Activated naive CD8-positive, alpha-beta T cell (primary cell): ENCODE results near the gene TMEM131.
A peak's percentile ranks its signal among the peaks of the same experiment; 100 is the strongest.

Source experiments
- H3K27ac Mint-ChIP-seq: one replicate; pipeline ENCODE4 v1.8.0; 2021; ENCODE audit warnings: mixed read lengths
- H3K27me3 Mint-ChIP-seq: one replicate; pipeline ENCODE4 v1.8.0; 2021; ENCODE audit warnings: mixed read lengths
- H3K36me3 Mint-ChIP-seq: one replicate; pipeline ENCODE4 v1.8.0; 2021; ENCODE audit warnings: mixed read lengths
- H3K4me1 Mint-ChIP-seq: one replicate; pipeline ENCODE4 v1.8.0; 2021; ENCODE audit warnings: low read depth, mixed read lengths
- H3K4me3 Mint-ChIP-seq: one replicate; pipeline ENCODE4 v1.8.0; 2021; ENCODE audit warnings: mild to moderate bottlenecking, mixed read lengths
- H3K9me3 Mint-ChIP-seq: one replicate; pipeline ENCODE4 v1.8.0; 2021; ENCODE audit warnings: low read depth, mixed read lengths

TMEM131 gene

DNA sequence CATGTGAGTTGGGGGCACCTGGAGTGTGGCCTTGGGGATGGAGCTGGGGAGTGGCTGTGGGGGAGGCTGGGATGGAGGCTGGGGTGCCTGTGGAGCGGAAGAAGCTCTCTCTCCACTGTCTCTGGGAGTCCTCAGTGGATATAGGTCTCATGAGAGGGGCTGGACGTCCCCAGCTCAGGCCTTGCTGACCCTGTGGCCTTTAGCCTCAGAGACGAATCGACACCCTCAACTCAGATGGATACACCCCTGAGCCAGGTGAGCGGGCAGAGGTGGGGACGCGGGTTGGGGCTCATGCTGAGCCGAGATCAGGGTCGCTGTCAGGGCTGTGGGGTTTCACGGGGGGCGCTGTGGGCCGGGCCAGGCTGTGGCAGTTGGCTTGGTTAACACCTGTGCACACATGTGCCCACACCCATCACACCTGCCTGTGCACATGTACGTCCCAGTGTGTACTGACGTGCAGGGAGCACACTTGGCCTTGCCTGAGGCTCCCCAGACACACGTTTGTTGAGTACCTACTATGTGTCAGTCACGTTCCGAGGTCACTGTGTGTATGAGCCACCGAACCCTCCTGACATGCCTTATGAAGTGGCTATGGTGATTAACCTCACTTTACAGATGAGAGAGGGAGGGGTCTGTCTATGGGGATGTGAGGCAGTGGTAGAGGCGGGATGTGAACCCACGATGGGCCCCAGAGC is 262.3 kb downstream of the TMEM131 start:
- Mint-ChIP-seq H3K4me3 (no peak overlapping the region), H3K27ac (no peak overlapping the region), H3K9me3 (no peaks in the 10 kb centered on the region), H3K4me1 (peaks cover 27% of the 10 kb centered on the region), H3K36me3 (peaks cover 19% of the 10 kb centered on the region), H3K27me3 (no peaks in the 10 kb centered on the region)

DNA sequence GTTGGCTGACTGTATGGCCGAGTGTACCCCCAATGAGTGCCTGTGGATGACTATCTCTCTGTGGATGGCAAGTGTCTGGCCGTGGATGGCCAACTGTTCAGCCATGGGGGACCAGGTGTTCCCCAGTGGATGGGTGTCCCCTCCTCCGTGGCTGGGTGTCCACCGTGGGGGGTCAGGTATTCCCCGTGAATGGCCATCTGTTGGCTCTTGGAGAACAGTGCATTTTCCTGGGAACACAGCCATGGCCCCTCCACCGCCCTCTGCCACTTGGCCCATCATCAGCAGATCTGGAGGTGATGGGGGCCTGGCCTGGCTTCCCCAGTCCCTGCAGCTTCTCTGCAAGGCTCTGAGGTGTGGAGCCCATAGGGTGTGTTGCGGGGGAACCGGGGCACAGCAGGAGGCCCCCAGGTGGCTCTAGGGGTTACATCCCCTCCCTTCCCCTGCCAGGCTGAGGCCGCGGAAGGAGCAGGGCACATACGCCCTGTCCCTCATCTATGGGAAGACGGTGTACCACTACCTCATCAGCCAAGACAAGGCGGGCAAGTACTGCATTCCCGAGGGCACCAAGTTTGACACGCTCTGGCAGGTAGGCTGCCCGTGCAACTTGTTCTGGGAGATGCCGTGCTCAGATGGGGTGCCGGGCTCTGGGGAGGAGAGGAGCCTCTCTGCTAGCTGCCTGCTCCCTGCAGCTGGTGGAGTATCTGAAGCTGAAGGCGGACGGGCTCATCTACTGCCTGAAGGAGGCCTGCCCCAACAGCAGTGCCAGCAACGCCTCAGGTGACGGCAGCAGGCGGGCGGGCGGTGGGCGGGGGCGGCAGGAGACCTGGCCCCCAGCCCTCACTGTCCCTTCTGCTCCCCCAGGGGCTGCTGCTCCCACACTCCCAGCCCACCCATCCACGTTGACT is 263.1 kb downstream of the TMEM131 start:
- H3K27me3 Mint-ChIP-seq = no peaks in the 10 kb centered on the region
- peaks cover 16% of the 10 kb centered on the region for H3K36me3 Mint-ChIP-seq
- H3K9me3 Mint-ChIP-seq = no peaks in the 10 kb centered on the region
- H3K4me3 Mint-ChIP-seq = no peak overlapping the region
- H3K27ac Mint-ChIP-seq = peak overlapping the region; percentile 46
- H3K4me1 Mint-ChIP-seq = peaks cover 32% of the 10 kb centered on the region

DNA sequence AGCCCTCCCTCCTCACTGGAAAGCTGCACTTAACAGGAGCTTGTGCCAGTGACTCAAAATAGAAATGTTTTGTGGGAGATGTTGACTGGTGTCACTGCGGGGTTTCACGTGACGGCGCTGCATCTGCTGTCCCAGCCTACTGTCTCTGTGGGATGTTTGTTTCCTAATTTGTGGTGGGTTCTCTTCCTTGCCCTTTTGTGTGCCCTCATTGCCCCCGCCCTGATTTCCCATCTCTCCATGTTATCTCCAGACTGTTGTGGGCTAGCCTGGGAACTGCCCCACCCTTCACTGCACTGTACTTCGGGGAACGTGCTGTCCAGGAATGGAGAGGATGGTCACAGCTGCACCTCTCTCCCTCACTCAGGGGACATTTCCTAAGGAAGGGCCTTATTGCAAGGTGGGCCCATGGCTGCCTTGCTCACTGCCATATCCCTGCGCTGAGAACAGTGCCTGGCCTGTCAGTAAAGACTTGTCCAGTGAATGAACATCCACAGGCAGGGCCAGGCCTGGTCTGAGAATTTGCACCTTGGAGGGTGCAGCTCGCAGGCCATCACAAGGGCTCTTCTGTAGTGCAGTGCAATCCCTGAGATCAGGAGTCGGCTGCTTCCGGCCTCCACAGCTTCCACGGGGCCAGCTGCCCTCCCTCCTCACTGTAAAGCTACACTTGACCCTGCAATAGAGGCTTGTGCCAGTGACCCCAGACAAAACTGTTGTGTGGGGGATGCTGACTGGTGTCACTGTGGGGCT is 264.3 kb downstream of the TMEM131 start:
- Mint-ChIP-seq H3K27me3 (no peaks in the 10 kb centered on the region), H3K9me3 (no peaks in the 10 kb centered on the region), H3K36me3 (peaks cover 23% of the 10 kb centered on the region), H3K27ac (peak overlapping the region; percentile 78), H3K4me1 (peaks cover 44% of the 10 kb centered on the region), H3K4me3 (peak overlapping the region; percentile 52)

DNA sequence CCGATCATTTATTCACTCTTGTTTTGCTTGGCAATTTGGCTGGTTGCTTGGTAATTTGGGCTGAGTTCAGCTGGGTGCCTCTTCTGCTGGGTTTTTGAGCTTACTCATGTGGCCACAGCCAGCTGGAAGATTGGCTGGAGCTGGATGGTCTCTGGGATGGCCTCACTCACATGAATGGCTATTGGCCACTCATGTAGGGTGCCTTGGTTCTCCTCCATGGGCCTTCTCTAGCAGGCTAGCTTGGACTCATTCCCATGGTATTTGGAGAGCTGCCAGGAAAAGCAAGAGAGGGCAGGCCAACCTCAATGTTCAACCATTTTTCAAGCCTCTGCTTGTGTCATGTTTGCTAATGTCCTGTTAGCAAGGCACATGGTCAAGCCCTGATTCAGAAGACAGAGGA is 265.5 kb downstream of the TMEM131 start:
- Mint-ChIP-seq H3K9me3 (no peaks in the 10 kb centered on the region), H3K4me1 (peaks cover 53% of the 10 kb centered on the region), H3K27me3 (no peaks in the 10 kb centered on the region), H3K36me3 (peaks cover 27% of the 10 kb centered on the region), H3K27ac (peak overlapping the region; percentile 61), H3K4me3 (no peak overlapping the region)

DNA sequence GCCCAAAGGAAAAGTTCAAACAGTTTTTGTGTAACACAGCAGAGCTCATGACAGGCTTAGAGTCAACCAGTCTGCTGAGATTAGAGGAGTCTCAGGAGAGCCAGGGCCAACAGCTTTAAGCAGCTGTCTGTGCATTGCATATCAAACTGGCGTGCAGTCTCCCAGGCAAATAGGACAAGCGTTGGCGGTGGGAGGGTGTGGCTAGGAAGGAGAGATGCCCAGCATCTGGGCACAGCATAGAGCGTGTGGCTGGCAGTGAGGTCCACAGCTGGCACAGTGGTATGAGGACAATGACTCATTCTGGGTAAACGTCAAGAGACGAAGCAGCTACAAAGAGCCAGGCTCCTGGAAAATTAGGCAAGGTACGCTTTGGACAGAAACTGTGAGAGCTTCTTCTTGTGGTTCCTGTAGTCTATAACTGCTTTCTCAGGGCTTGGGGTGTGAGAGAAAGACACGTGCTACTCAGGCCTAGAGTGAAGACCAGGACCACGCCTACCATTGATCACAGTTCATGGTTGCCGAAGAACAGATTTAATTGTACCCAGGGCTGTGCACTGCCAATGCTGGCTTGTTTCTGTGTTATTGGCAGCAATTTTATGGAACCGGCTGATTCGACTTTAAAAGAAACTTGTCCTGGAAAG is 267.5 kb downstream of the TMEM131 start:
- Mint-ChIP-seq H3K4me1 (peaks cover 60% of the 10 kb centered on the region), H3K4me3 (peak overlapping the region; percentile 64), H3K9me3 (no peaks in the 10 kb centered on the region), H3K36me3 (peaks cover 27% of the 10 kb centered on the region), H3K27ac (peak overlapping the region; percentile 91), H3K27me3 (no peaks in the 10 kb centered on the region)

DNA sequence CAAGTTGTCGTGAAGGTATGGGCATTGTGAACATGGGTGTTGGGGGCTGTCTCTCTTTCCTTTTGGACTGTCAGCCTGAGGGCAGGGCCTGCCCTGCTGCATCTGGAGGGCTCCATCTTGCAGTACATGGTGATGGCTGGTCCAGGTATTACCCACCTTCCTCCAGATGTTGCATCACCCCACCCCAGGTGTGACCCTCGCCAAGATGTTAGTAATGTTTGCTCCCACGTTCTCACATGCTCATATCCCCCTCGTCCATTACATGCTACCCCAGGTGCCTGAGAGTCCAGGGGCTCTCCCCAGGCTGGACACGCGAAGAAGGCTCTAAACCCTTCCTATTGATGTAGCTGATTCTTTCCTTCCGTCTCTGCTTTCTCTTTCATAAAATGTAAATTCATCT is 268.5 kb downstream of the TMEM131 start:
- Mint-ChIP-seq H3K9me3 (no peaks in the 10 kb centered on the region), H3K27ac (peak overlapping the region; percentile 91), H3K36me3 (peaks cover 30% of the 10 kb centered on the region), H3K27me3 (no peaks in the 10 kb centered on the region), H3K4me1 (peaks cover 68% of the 10 kb centered on the region), H3K4me3 (peak overlapping the region; percentile 14)

DNA sequence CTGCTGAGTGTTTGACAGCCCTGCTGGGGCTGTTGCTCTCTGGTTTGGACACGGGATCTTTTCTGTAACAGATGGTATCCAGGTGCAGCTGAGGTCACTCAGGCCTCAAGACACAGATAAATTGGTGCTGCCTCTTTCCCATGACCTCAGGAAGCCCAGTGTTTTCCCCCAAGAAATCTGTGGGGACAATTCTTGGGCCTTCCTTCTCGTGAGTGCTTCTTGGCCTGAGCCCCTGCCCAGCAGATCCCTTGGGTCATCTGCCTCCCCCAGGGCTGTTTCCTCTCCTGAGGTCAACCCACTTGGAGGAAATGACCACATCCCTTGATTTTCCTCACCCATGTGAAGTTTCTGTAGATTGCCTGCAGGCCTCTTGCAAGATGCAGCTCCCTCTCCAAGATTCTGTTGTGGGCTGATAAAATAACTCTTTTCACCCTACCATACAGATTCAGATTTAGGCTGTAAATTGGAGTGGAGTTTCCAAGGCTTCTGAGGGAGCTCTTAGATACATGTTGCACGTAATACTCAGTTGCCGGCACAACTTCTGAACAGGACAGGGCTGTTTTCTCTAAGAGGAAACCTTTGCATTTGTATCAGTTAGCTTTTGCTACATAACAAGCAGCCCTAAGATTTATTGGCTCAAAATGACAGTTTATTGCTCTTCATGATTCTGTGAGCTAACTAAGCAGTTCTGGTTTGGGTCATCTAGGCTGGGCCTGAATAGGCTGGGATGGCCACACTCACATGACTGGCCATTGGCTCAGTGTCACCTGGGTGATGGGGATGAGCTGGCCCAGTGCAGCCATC is 269.3 kb downstream of the TMEM131 start:
- no peaks in the 10 kb centered on the region for H3K9me3 Mint-ChIP-seq
- H3K27ac Mint-ChIP-seq = peak overlapping the region; percentile 91
- H3K36me3 Mint-ChIP-seq = peaks cover 29% of the 10 kb centered on the region
- H3K4me3 Mint-ChIP-seq = no peak overlapping the region
- H3K4me1 Mint-ChIP-seq = peaks cover 65% of the 10 kb centered on the region
- no peaks in the 10 kb centered on the region for H3K27me3 Mint-ChIP-seq

DNA sequence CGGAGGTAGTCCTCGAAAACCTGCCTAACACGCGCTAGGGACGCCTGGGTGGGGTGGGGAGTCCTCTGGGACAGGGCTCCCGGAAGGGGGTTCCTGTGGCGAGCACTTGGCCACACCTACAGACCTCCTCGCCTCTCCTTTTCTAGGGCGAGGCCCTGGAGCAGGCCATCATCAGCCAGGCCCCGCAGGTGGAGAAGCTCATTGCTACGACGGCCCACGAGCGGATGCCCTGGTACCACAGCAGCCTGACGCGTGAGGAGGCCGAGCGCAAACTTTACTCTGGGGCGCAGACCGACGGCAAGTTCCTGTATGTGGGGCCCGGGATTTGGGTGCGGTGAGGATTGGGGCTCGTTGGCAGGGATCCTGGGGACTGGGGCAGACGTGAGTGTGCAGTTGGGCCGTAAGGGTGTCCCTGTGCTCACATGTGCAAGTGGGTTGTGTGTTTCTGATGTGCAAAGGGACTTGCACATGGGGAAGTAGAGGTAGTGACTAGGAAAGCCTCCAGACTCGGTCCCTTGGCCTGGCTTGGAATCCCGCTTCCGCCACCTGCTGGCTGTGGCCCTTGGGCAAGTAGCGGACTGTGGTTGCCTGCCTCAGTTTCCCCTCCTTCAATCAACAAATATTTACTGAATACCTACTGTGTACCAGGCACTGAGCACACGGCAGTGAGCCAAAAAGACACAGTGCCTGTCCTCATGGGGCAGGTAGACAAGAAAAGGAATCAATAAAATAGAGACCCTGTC is 270.6 kb downstream of the TMEM131 start:
- Mint-ChIP-seq H3K4me3 (peak overlapping the region; percentile 65), H3K27me3 (no peaks in the 10 kb centered on the region), H3K4me1 (peaks cover 67% of the 10 kb centered on the region), H3K36me3 (peaks cover 26% of the 10 kb centered on the region), H3K27ac (peak overlapping the region; percentile 91), H3K9me3 (no peaks in the 10 kb centered on the region)

DNA sequence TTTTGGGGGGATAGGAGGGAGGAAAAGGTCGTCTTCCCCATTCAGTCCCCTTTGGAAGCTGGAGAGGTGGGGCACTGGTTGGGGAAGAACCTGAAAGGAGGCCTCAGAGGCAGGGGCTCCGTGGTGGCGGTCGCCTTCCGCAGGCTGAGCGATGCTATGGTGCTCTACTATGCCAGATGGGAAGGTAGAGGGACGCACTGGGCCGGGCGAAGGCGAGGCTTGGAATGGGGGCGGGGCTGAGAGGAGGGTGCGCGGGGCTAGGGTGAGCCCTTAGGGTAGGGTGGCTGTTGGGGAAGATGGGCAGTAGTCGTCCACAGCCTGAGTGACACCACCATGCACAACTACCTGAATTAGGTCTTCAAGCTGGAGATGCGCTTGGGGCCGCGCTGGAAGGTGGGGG is 271.2 kb downstream of the TMEM131 start:
- H3K27me3 Mint-ChIP-seq = no peaks in the 10 kb centered on the region
- peaks cover 72% of the 10 kb centered on the region for H3K4me1 Mint-ChIP-seq
- no peaks in the 10 kb centered on the region for H3K9me3 Mint-ChIP-seq
- H3K27ac Mint-ChIP-seq = peak overlapping the region; percentile 34
- H3K4me3 Mint-ChIP-seq = no peak overlapping the region
- H3K36me3 Mint-ChIP-seq = peaks cover 26% of the 10 kb centered on the region

DNA sequence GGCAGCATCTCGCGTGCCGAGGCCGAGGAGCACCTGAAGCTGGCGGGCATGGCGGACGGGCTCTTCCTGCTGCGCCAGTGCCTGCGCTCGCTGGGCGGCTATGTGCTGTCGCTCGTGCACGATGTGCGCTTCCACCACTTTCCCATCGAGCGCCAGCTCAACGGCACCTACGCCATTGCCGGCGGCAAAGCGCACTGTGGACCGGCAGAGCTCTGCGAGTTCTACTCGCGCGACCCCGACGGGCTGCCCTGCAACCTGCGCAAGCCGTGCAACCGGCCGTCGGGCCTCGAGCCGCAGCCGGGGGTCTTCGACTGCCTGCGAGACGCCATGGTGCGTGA is 271.7 kb downstream of the TMEM131 start:
- Mint-ChIP-seq H3K4me3 (no peak overlapping the region), H3K27ac (peak overlapping the region; percentile 34), H3K4me1 (peaks cover 75% of the 10 kb centered on the region), H3K36me3 (peaks cover 24% of the 10 kb centered on the region), H3K27me3 (no peaks in the 10 kb centered on the region), H3K9me3 (no peaks in the 10 kb centered on the region)

DNA sequence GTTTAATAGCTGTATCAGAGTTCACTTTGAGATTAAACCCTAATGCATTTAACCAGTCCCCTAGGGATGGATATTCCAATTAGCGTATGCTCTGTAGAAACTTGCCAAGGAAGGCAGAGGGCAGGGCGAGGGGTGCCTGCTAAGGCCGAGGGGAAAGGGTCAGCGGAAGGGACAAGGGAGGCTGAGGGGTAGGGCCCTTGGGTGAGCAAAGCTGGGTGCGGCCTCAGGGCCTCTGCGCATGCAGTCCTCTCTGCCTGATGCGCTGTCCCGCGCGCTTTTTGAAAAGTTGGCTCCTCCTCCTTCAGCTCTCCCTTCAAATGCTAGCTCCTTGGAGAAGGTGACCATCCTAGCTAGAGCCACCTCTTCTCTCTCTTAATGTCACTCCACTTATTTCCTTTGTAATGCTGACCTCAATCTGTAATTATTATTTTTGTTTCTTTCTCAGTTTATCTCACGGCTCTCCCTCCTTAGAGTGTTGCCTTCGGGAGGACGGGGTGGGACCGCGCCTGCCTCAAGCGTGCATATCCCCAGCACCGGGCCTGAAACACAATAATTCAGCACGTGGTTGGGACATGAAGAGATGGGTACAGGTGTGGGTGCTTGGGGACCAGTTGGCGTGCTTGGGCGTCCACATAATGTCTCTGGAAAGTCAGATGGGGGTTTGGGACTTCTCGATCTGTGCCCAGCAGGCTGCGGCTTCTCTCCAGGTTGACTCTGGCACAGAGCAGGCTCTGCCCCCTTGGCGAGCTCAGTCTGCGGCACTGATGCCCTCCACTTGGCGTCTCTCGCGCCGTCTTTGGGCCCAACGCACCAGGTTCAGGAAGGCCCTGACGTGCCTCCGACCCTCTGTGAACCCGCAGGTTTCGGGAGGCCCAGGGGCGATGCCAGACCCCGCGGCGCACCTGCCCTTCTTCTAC is 272.3 kb downstream of the TMEM131 start:
- Mint-ChIP-seq H3K4me3 (peak overlapping the region; percentile 46), H3K4me1 (peaks cover 75% of the 10 kb centered on the region), H3K36me3 (peaks cover 29% of the 10 kb centered on the region), H3K9me3 (no peaks in the 10 kb centered on the region), H3K27me3 (no peaks in the 10 kb centered on the region), H3K27ac (peak overlapping the region; percentile 89)

DNA sequence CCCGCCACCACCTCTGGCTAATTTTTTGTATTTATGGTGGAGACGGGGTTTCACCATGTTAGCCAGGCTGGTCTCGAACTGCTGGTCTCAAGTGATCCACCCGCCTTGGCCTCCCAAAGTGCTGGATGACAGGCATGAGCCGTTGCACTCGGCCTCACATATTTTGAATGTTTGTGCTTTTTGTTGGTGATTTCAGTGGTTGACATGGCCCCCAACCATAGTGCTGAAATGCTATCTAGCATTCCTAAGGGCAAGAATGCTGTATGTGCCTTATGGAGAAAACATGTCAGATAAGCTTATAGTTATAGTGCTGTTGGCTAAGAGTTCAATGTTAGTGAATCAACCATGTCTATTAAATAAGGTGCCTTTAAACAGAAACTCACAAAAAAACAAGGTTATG is 273.5 kb downstream of the TMEM131 start:
- Mint-ChIP-seq H3K27ac (peak overlapping the region; percentile 89), H3K36me3 (peaks cover 26% of the 10 kb centered on the region), H3K27me3 (no peaks in the 10 kb centered on the region), H3K9me3 (no peaks in the 10 kb centered on the region), H3K4me3 (peak overlapping the region; percentile 54), H3K4me1 (peaks cover 73% of the 10 kb centered on the region)

DNA sequence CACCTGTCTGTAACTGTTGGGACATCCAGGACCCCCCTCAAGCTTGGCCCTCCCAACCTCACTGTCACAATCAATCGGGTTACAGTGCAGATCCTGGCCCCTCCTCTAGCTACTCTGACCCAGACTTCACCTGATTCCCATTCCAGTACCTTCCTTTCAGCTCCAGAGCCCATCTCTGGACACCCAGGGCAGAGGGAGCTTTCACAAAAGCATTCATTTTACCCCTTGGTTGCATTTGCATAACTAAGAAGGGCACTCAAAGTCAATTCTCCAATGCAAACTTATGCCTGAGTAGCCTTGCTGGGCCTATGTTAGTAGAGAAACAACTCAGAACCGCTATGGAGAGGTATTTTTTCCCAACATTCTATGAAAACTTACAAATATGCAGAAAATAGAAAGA is 275.0 kb downstream of the TMEM131 start:
- Mint-ChIP-seq H3K9me3 (no peaks in the 10 kb centered on the region), H3K4me3 (peak overlapping the region; percentile 67), H3K36me3 (peaks cover 24% of the 10 kb centered on the region), H3K27me3 (no peaks in the 10 kb centered on the region), H3K4me1 (peaks cover 69% of the 10 kb centered on the region), H3K27ac (peak overlapping the region; percentile 99)
